Measurements from ENCODE around the gene TMEM135.

The TMEM135 gene

GRCh38 chr11:87324817-87325489, 287.2 kb downstream of the TMEM135 start:
- H3K79me2 ChIP-seq (ENCODE audit: control insufficient read depth, low read length) = no peaks in the 10 kb centered on the region
- TF ChIP-seq CTCF (IDR thresholded peaks at IDR 0.05; ENCODE audit: low read depth, low read length, poor library complexity, severe bottlenecking) (no peak), EZH2phosphoT487 (IDR thresholded peaks at IDR 0.05; ENCODE audit: borderline replicate concordance, low read length) (no peak)
- no peaks in the 10 kb centered on the region for H3K9me2 ChIP-seq (replicated peaks; ENCODE audit: control insufficient read depth, low read length)
- H3K36me3 ChIP-seq (ENCODE audit: control insufficient read depth, low read length) = 0 out of 2 replicates have a peak, but pooled peaks cover 2% of the 10 kb centered on the region
- H3K27ac ChIP-seq (ENCODE audit: low read depth, low read length) = no peak overlapping the region
- no peaks in the 10 kb centered on the region for H3K4me1 ChIP-seq (ENCODE audit: control insufficient read depth, low read length)
- H3F3A ChIP-seq (ENCODE audit: control insufficient read depth, insufficient read depth) = no peaks in the 10 kb centered on the region
- no peak overlapping the region for H3K4me2 ChIP-seq (ENCODE audit: low read length)
- no peaks in the 10 kb centered on the region for H3K27me3 ChIP-seq (ENCODE audit: control insufficient read depth, low read length)
- H3K9me3 ChIP-seq (ENCODE audit: control insufficient read depth, insufficient read depth, low read length) = no peaks in the 10 kb centered on the region
- H4K20me1 ChIP-seq (ENCODE audit: control insufficient read depth, insufficient read depth, low read depth, low read length) = no peaks in the 10 kb centered on the region
- no peak overlapping the region for H3K4me3 ChIP-seq (ENCODE audit: low read length)

GRCh38 chr11:87325490-87325872, 287.7 kb downstream of the TMEM135 start:
- H3K9me2 ChIP-seq (replicated peaks; ENCODE audit: control insufficient read depth, low read length) = no peaks in the 10 kb centered on the region
- no peak for TF ChIP-seq EZH2phosphoT487 (IDR thresholded peaks at IDR 0.05; ENCODE audit: borderline replicate concordance, low read length)
- no peak for TF ChIP-seq CTCF (IDR thresholded peaks at IDR 0.05; ENCODE audit: low read depth, low read length, poor library complexity, severe bottlenecking)
- no peak overlapping the region for H3K4me3 ChIP-seq (ENCODE audit: low read length)
- H3K4me1 ChIP-seq (ENCODE audit: control insufficient read depth, low read length) = no peaks in the 10 kb centered on the region
- H3K4me2 ChIP-seq (ENCODE audit: low read length) = no peak overlapping the region
- no peaks in the 10 kb centered on the region for H3K79me2 ChIP-seq (ENCODE audit: control insufficient read depth, low read length)
- H3K36me3 ChIP-seq (ENCODE audit: control insufficient read depth, low read length) = 0 out of 2 replicates have a peak, but pooled peaks cover 2% of the 10 kb centered on the region
- H4K20me1 ChIP-seq (ENCODE audit: control insufficient read depth, insufficient read depth, low read depth, low read length) = no peaks in the 10 kb centered on the region
- no peaks in the 10 kb centered on the region for H3K27me3 ChIP-seq (ENCODE audit: control insufficient read depth, low read length)
- H3F3A ChIP-seq (ENCODE audit: control insufficient read depth, insufficient read depth) = no peaks in the 10 kb centered on the region
- H3K27ac ChIP-seq (ENCODE audit: low read depth, low read length) = no peak overlapping the region
- no peaks in the 10 kb centered on the region for H3K9me3 ChIP-seq (ENCODE audit: control insufficient read depth, insufficient read depth, low read length)

GRCh38 chr11:87326594-87326993, 288.9 kb downstream of the TMEM135 start:
- Histone ChIP-seq H3K9me2 (replicated peaks; ENCODE audit: control insufficient read depth, low read length) (no peaks in the 10 kb centered on the region), H3K4me1 (ENCODE audit: control insufficient read depth, low read length) (no peaks in the 10 kb centered on the region), H4K20me1 (ENCODE audit: control insufficient read depth, insufficient read depth, low read depth, low read length) (no peaks in the 10 kb centered on the region), H3K27ac (ENCODE audit: low read depth, low read length) (no peak overlapping the region), H3K4me2 (ENCODE audit: low read length) (no peak overlapping the region), H3K36me3 (ENCODE audit: control insufficient read depth, low read length) (no peaks in the 10 kb centered on the region), H3K4me3 (ENCODE audit: low read length) (no peak overlapping the region), H3F3A (ENCODE audit: control insufficient read depth, insufficient read depth) (no peaks in the 10 kb centered on the region), H3K79me2 (ENCODE audit: control insufficient read depth, low read length) (no peaks in the 10 kb centered on the region), H3K27me3 (ENCODE audit: control insufficient read depth, low read length) (no peaks in the 10 kb centered on the region), H3K9me3 (ENCODE audit: control insufficient read depth, insufficient read depth, low read length) (no peaks in the 10 kb centered on the region)
- TF ChIP-seq CTCF (IDR thresholded peaks at IDR 0.05; ENCODE audit: low read depth, low read length, poor library complexity, severe bottlenecking) (no peak), EZH2phosphoT487 (IDR thresholded peaks at IDR 0.05; ENCODE audit: borderline replicate concordance, low read length) (no peak)
